H54 (cell line): ENCODE data around the gene PIK3R1.
"Not testable (repeated sequence)": the region's sequence is repeated elsewhere in the genome, so short reads cannot be mapped to it uniquely, and the experiment has no call there.

Experiments
- DNase-seq: peaks from one replicate; pipeline ENCODE4 v3.0.0; 2011; ENCODE audit warnings: low spot score, mixed read lengths; ENCODE audit not compliant: insufficient read length
- FAIRE-seq: peaks from 3 replicates; lab custom pipeline; 2011; peaks lifted over from hg19 to GRCh38; lab: Jason Lieb, UNC
- POLR2A ChIP-seq: IDR thresholded peaks from 2 replicates; pipeline ENCODE4 v1.6.1; 2011; ENCODE audit warnings: low read depth, mild to moderate bottlenecking, low read length

Gene PIK3R1

DNA sequence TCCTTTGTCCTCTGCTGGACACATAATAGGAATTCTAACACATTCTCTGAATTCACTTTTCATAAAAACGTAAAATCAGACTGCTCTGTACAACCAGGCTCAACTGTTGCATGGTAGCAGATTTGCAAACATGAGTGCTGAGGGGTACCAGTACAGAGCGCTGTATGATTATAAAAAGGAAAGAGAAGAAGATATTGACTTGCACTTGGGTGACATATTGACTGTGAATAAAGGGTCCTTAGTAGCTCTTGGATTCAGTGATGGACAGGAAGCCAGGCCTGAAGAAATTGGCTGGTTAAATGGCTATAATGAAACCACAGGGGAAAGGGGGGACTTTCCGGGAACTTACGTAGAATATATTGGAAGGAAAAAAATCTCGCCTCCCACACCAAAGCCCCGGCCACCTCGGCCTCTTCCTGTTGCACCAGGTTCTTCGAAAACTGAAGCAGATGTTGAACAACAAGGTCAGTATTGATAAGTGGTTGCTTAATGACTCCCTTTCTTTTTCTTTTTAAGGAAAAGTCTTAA lies 11.1 kb downstream of the PIK3R1 start:
- DNase-seq (no peak), FAIRE-seq (no peak)
- TF ChIP-seq POLR2A: no peak

DNA sequence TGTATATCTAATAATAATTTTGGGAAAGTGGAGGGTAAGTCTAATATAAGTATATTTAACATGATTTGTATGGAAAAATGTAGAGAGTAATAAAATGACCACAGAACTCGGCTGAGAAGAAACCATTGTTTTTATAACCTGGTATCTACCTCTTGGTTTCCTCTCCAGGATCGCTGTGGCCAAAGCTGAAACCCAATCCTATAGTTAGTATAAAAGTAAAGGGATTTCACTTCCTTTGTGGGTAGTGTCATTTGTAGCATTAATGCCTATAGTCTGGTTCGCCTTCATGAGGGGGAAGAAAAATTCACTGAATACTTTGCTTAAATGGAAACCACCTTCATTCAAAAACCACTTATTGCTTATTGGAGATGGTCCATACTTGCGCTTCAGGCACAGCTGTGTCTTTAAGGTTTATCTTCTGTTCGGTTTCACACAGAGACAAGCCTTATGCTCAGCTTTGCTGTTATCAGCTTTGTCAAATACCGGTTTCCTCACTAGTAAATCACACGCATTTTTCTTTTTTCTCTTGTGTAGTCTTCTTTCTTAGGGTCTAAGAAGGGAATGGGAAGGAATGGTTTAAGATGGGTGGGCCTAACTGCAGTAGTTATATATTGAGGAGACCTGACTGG lies 12.1 kb downstream of the PIK3R1 start:
- no peak for DNase-seq
- no peak for TF ChIP-seq POLR2A
- no peak for FAIRE-seq

DNA sequence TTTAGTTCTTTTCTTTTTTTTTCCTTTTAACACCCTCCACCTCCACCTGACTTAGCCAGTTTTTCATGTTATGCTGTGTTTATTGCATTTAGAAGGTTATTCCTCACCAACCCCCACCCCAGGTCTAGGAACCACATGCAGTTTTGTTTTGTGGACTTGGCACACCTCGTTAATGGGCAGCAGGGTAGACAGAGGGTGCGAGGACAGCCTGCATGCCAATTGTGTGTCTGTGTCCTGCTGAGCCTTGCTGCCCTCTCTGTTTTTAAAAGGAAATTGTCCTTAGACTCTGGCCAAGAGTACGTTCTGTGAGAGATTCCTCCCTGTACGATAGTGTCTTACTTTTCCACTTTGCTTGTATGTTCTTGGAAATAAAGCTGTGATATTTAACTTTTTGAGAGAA lies 13.9 kb downstream of the PIK3R1 start:
- no peak for TF ChIP-seq POLR2A
- DNase-seq (no peak), FAIRE-seq (no peak)

DNA sequence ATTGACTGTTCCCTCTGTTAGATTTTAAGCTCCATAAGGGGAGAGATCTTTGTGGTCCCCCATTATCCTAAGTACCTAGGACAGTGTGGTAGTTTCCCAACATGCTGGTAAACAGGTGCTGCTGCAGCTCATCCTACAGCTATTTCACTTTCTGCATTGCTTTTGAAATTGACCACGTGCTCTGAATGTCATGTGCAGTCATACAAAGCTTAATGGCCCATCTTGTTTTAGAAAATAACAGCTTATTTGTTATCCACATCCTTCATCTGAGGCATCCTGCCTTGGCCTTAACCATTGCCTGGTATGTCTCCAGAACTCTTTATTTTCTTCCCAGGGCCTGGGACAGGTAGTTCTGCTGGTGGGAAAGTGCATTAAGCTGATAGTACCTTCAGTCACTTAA lies 14.7 kb downstream of the PIK3R1 start:
- no peak for DNase-seq
- no peak for TF ChIP-seq POLR2A
- no peak for FAIRE-seq

DNA sequence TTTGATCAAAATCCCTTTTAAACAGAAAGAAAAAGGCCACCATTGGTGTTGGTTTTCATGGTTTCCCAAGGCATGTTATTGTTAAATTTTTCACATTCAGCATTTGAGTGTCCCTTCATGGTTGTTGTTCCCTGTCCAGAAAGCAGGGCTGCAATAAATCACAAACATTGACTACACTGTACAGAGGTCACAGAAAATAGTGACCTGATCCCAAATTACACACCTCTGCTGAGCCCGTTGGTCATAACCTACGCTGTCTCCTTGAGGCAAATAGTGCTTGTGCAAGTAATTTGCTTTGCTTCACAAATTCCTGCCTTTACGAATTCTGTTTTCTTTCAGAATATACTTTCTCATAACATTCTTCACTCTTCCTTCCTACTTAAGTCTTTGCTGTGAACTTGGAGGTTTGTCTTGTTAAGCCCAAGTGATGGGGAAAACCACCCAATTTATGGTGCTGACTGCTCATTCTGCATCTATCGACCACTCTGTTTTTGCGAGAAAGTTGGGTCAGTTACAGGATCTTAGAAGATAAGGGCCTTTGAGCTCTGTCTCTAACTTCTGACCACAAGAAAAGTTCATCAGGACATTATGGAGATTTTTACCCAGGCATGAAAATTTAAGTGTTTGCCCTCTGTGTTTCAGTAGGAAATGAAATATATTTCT lies 16.0 kb downstream of the PIK3R1 start:
- no peak for DNase-seq
- FAIRE-seq: no peak
- no peak for TF ChIP-seq POLR2A

DNA sequence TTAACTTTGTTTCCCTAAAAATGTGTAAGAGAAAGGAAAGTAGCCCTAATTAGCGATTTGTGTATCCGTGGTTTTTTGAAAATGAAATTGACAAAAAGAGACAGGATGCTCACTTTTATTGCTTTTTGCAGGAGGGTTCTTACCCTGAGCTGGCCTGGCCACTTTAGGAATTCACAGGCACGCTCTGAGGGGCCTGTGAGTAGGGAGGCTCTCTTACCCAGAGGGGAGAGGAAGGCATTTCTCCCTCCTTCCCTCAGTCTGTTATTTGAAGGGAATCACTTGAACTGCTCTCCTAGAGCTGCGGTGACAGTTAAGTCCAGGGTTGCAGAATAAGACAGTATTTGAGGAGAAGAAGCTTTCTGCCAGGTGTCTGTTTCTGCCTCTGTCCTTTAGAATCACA lies 16.7 kb downstream of the PIK3R1 start:
- TF ChIP-seq POLR2A: no peak
- FAIRE-seq: no peak

DNA sequence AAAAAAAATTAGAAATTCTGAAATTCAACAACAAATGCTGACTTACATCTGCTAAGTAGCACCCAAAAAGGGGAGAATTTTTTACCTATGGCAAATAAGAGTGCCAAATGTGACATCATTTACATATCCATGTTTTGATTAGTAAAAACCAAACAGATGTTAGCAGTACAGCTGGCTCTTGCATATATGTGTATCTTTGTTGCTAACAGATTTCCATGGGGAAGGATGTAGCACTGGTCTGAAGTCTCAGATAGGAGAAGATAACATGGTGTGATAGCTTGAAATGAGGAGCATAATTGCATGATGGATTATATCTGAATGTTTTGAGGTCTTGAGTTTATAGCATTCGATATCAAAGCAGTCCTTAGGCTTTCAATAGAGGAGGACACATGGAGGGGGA lies 17.5 kb downstream of the PIK3R1 start:
- peak; percentile 11 for FAIRE-seq
- DNase-seq: no peak
- no peak for TF ChIP-seq POLR2A

More for the DNA sequence above, 16.7 kb downstream of the PIK3R1 start:
- DNase-seq: no peak

DNA sequence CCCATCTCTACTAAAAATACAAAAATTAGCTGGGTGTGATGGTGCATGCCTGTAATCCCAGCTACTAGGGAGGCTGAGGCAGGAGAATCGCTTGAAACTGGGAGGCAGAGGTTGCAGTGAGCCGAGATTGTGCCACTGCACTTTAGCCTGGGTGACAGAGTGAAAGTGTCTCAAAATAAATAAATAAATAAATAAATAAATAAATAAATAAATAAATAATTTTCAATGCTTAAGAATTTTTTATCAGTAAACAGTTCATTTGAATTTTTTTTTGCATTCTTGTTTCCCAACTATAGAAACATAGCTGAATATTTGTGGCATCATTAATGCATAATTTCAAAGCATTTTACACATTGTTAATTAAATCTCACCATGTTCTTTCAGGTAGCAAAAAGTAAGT lies 19.7 kb downstream of the PIK3R1 start:
- FAIRE-seq, DNase-seq: not testable (repeated sequence)

DNA sequence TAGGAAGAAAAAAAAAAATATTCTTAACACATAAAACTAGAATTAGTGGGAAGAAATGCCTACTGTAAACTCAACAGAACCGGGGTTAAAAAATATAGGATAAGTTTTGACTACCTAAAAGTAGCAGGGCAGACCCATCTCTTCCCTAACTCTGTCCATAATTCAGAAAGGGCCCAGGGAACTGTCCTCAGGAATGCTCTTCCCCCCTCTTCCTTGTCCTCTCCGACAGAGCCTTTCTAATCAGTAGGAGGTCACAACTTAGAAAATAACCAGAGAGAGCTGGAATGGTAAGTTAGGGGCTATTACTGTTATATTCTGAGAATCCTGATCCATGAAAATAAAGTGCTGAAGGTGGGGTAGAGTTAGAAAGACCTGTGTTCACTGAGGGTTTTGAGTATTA lies 22.2 kb downstream of the PIK3R1 start:
- no peak for DNase-seq
- TF ChIP-seq POLR2A: no peak
- FAIRE-seq: no peak

DNA sequence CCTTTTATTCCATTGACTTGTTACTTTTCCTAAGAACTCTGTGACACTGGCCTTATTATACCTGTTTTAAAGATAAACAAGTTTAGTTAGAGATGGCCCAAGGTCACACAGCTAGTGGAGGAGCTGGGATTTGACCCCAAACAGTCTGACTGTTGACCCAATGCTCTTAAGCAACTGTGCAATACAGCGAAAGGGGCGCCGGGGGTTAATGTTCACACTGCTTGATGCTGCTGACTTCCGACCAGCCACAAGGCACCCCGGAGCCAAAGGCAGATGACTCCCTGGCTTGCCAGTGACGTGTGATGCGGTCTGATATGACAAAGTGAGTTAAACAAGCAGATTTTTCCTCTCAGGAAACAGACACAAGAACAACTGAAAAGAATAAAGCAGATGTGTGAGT lies 23.9 kb downstream of the PIK3R1 start:
- no peak for TF ChIP-seq POLR2A
- DNase-seq (peak; percentile 14), FAIRE-seq (peak; percentile 33)

DNA sequence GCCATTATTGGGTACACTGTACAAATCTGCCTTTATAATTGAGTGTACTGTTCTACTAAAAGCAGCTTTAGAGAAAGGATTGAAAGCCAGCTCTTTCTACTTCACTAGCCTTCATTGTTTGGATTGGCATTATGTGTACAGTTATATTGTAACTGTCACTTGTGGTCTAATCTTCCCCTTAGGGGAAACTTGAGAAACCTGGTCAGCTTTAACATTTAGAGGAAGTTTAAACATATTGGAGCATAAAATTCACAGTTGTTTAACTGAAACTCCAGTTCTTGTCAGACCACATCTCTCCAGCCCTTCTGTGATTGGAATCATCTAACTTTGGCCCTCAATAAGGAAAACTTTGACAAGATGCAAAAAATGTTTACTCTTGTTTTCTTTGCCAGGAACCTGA lies 24.6 kb downstream of the PIK3R1 start:
- TF ChIP-seq POLR2A: no peak
- DNase-seq (no peak), FAIRE-seq (no peak)

DNA sequence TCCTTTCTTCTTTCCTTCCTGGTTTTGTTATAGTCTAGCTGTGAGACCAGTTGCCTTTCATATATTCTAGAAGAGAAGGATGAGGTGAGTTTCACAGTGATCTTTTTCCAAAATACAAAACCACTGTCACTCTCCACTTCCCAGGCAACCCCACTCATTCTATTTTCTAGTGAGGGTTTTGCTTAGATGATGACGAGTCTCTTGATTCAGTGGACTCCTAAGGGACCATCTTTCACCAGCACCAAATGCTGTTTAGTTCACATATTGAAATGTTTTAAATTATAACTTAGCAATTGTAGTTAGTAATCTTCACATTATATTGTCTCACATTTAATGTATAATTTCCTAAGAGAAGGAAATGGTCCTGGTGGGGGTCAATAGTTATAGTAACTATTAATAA lies 25.2 kb downstream of the PIK3R1 start:
- FAIRE-seq: no peak
- DNase-seq: no peak
- no peak for TF ChIP-seq POLR2A

DNA sequence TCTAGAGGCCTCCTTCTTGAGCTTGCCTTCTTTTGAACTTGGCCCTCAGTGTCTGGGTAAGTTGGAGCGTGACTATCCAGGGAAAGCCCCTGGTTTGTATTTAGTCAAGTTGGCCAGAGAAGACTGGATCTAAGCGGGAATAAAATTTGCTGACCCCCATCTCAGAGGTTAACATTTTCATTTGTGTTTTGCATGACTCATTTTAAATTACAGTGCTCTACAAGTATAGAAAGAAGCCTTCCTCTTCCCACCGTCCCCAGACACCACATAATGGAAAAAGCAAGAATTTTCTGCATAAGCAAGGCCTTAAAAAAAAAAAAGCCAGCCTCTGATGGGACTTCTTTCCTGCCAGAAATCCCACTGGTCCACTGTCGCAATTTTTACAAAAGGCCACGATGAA lies 27.2 kb downstream of the PIK3R1 start:
- no peak for DNase-seq
- no peak for TF ChIP-seq POLR2A
- FAIRE-seq: no peak

DNA sequence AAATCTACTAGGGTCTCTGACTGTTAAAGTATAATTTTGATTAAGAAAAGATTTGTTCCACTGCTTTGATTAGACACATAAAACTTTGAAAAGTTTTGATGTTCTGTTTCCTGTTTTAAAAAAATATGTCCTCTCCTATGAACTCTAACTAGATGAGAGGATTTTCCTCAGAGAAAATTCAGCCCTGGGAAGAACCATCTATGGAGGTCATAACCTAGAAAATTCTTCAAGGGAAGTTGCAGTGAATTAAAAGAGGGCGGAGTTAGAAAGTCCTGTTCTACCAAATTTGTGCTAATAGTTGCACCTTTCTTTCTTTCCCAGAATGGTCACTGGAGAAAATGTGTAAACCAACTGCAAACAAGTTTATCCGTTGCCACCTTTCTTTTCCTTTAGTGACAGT lies 27.7 kb downstream of the PIK3R1 start:
- DNase-seq: no peak
- no peak for FAIRE-seq
- TF ChIP-seq POLR2A: no peak

DNA sequence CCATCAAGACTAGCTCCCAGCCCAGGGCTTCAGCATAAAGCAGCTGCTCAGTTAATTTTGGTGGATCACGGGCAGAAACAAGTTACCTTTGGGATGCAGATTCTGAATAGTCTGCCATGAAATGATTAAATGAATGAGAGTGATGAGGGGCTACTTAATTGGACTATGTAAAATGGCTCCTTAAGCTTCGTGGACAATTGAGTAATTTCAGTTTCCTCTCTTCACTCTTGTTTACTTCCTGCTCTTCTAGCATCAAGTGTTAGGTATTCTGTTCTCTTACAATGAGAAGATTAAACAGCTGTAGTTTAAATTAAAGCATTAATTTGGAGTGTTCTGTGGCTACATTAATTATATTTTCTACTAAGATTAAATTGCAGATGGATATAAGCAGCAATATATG lies 28.1 kb downstream of the PIK3R1 start:
- TF ChIP-seq POLR2A: no peak
- FAIRE-seq: no peak
- DNase-seq: no peak
